AG09319 (cell line): ENCODE measurements around the gene CTIF.

Experiments used
- DNase-seq: peaks from one replicate; pipeline ENCODE4 v3.0.0-alpha.2; 2010; ENCODE audit warnings: low read depth; ENCODE audit errors: extremely low read depth
- CTCF ChIP-seq: IDR thresholded peaks from 2 replicates; pipeline ENCODE4 v1.5.1; 2011; ENCODE audit warnings: low read depth, mild to moderate bottlenecking, inconsistent platforms, low read length, moderate library complexity

Gene CTIF

GRCh38 chr18:48703028-48703386 lies 164.2 kb downstream of the CTIF start:
- no peak for TF ChIP-seq CTCF
- DNase-seq = no peak

GRCh38 chr18:48703418-48703817 lies 164.6 kb downstream of the CTIF start:
- DNase-seq = no peak

GRCh38 chr18:48705043-48705442 lies 166.2 kb downstream of the CTIF start:
- DNase-seq = no peak
- no peak for TF ChIP-seq CTCF

More at GRCh38 chr18:48703418-48703817, 164.6 kb downstream of the CTIF start:
- no peak for TF ChIP-seq CTCF

- TF ChIP-seq CTCF = no peak
- DNase-seq = no peak
Observed at GRCh38 chr18:48705531-48705930, 166.7 kb downstream of the CTIF start.

- TF ChIP-seq CTCF = no peak
- DNase-seq = no peak
Observed at GRCh38 chr18:48706731-48707130, 167.9 kb downstream of the CTIF start.

- no peak for DNase-seq
- no peak for TF ChIP-seq CTCF
Observed at GRCh38 chr18:48707636-48708296, 168.9 kb downstream of the CTIF start.

- DNase-seq = no peak
- TF ChIP-seq CTCF = no peak
Observed at GRCh38 chr18:48708807-48709206, 170.0 kb downstream of the CTIF start.
